Neuronal stem cell (in vitro differentiated cells): Measurements from ENCODE around the gene NUDT6.

Experiments
- DNase-seq: peaks from one replicate; pipeline ENCODE4 v3.0.0-alpha.2; 2013; ENCODE audit warnings: low spot score
- H2AFZ ChIP-seq: one replicate; pipeline ENCODE4 v1.6.1; 2013; ENCODE audit warnings: mild to moderate bottlenecking, low read length, inconsistent platforms
- H2AK5ac ChIP-seq: 2 replicates; pipeline ENCODE4 v1.6.1; 2013; ENCODE audit warnings: low read depth, mild to moderate bottlenecking, inconsistent platforms, low read length, moderate library complexity, mixed read lengths
- H2BK120ac ChIP-seq: 2 replicates; pipeline ENCODE4 v1.6.1; 2013; ENCODE audit warnings: low read depth, mild to moderate bottlenecking, inconsistent platforms, low read length, moderate library complexity, mixed read lengths
- H2BK12ac ChIP-seq: one replicate; pipeline ENCODE4 v1.6.1; 2013; ENCODE audit warnings: low read length, inconsistent platforms
- H2BK15ac ChIP-seq: 2 replicates; pipeline ENCODE4 v1.6.1; 2013; ENCODE audit warnings: mild to moderate bottlenecking, low read length, inconsistent platforms, mixed read lengths
- H2BK5ac ChIP-seq: one replicate; pipeline ENCODE4 v1.6.1; 2013; ENCODE audit warnings: inconsistent platforms, mild to moderate bottlenecking, low read length, moderate library complexity
- H3K14ac ChIP-seq: one replicate; pipeline ENCODE4 v1.6.1; 2013; ENCODE audit warnings: low read length, inconsistent platforms
- H3K18ac ChIP-seq: 2 replicates; pipeline ENCODE4 v1.6.1; 2013; ENCODE audit warnings: low read length, inconsistent platforms
- H3K23ac ChIP-seq: 2 replicates; pipeline ENCODE4 v1.6.1; 2013; ENCODE audit warnings: low read depth, mild to moderate bottlenecking, mixed read lengths, low read length, inconsistent platforms; ENCODE audit not compliant: poor library complexity
- H3K27ac ChIP-seq: replicated peaks from 3 replicates; pipeline ENCODE4 v1.5.1; 2013; ENCODE audit warnings: low read length, inconsistent platforms
- H3K27me3 ChIP-seq, 3 experiments: 2 replicates each; pipeline ENCODE4 v1.6.1; 2013; ENCODE audit warnings: low read length in 3 of 3, mild to moderate bottlenecking in 2 of 3, inconsistent platforms in 1 of 3, low read depth in 1 of 3, mixed read lengths in 1 of 3, moderate library complexity in 1 of 3; ENCODE audit not compliant: control insufficient read depth in 3 of 3, insufficient read depth in 3 of 3
- H3K36me3 ChIP-seq, 2 donors: replicated peaks in 1 of 2; 2 replicates each; pipeline ENCODE4 v1.6.1; 2013; ENCODE audit warnings: low read length in 2 of 2; ENCODE audit not compliant: control insufficient read depth in 2 of 2, insufficient read depth in 2 of 2
- H3K4ac ChIP-seq: 2 replicates; pipeline ENCODE4 v1.6.1; 2013; ENCODE audit warnings: inconsistent platforms, mild to moderate bottlenecking, low read length, moderate library complexity
- H3K4me1 ChIP-seq, 2 donors: 1 replicate in 1 of 2; 2 replicates in 1 of 2; pipeline ENCODE4 v1.6.1; 2013; ENCODE audit warnings: low read length in 2 of 2, low read depth in 1 of 2; ENCODE audit not compliant: control insufficient read depth in 2 of 2, insufficient read depth in 1 of 2
- H3K4me2 ChIP-seq: one replicate; pipeline ENCODE4 v1.6.1; 2013; ENCODE audit warnings: mild to moderate bottlenecking, low read length, inconsistent platforms; ENCODE audit not compliant: insufficient read depth, poor library complexity, severe bottlenecking
- H3K4me3 ChIP-seq, 2 donors: 2 replicates each; pipeline ENCODE4 v1.5.1; 2013; ENCODE audit warnings: low read length in 2 of 2, mild to moderate bottlenecking in 2 of 2, inconsistent platforms in 1 of 2, moderate library complexity in 1 of 2
- H3K79me1 ChIP-seq: one replicate; pipeline ENCODE4 v1.6.1; 2013; ENCODE audit warnings: low read depth, mild to moderate bottlenecking, inconsistent platforms, low read length, moderate library complexity
- H3K9ac ChIP-seq: one replicate; pipeline ENCODE4 v1.6.1; 2013; ENCODE audit warnings: mild to moderate bottlenecking, low read depth, low read length, inconsistent platforms; ENCODE audit not compliant: poor library complexity
- H3K9me3 ChIP-seq, 2 donors: replicated peaks in 1 of 2; 2 replicates each; pipeline versions ENCODE3 to v1.6.1; 2013; ENCODE audit warnings: low read length in 2 of 2, mild to moderate bottlenecking in 2 of 2, inconsistent platforms in 1 of 2, low read depth in 1 of 2, mixed read lengths in 1 of 2, moderate library complexity in 1 of 2; ENCODE audit not compliant: control insufficient read depth in 2 of 2, insufficient read depth in 1 of 2
- H4K8ac ChIP-seq: one replicate; pipeline ENCODE4 v1.6.1; 2013; ENCODE audit warnings: low read depth, mild to moderate bottlenecking, inconsistent platforms, low read length, moderate library complexity
- H4K91ac ChIP-seq: one replicate; pipeline ENCODE4 v1.6.1; 2013; ENCODE audit warnings: low read length, low read depth, mild to moderate bottlenecking, inconsistent platforms; ENCODE audit not compliant: poor library complexity
- WGBS, 2 donors: extraction: QIAGEN DNeasy Blood & Tissue Kit; methylation state at CpG; one replicate each; pipeline ENCODE4 v1.1.7; 2013; ENCODE audit warnings: missing lambda C conversion rate in 2 of 2, mixed read lengths in 1 of 2; ENCODE audit not compliant: insufficient read length in 2 of 2, insufficient replicate concordance in 1 of 2; ENCODE audit errors: extremely low coverage in 2 of 2; 5-methylcytosine and 5-hydroxymethylcytosine counted together

Gene NUDT6

DNA sequence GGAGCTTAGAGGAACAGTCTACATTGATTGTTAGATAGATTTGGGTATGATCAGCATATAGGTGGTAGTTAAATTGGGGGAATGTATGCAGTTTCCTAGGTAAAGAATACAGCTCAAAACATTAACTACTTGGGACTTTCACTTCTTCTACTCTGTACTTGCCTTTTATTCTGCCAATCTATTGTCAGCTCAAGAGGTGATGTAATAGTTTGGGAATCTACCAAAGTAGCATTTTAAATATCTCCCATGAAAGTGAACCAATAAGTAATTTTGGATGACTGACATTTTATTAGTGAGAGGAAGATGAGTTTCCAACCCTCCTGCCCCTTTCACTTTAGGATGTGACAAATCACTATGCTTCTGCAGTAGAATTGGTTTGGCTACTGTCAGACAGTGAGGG is 43.4 kb downstream of the NUDT6 start:
- H4K8ac ChIP-seq, result no peak overlapping the region
- peaks cover 3 to 27% of the 10 kb centered on the region in 2 donors for H3K9me3 ChIP-seq
- no peak for DNase-seq
- no peak overlapping the region for H2BK120ac ChIP-seq
- H2BK15ac ChIP-seq, result no peak overlapping the region
- H3K4me3 ChIP-seq, result no peak overlapping the region
- no peaks in the 10 kb centered on the region for H3K4me1 ChIP-seq
- H2AK5ac ChIP-seq, result no peak overlapping the region
- H3K4ac ChIP-seq, result no peak overlapping the region
- H3K4me2 ChIP-seq, result no peak overlapping the region
- no peak overlapping the region for H3K9ac ChIP-seq
- no peaks in the 10 kb centered on the region for H3K27me3 ChIP-seq
- H3K14ac ChIP-seq, result no peak overlapping the region
- H3K79me1 ChIP-seq, result no peaks in the 10 kb centered on the region
- H3K27ac ChIP-seq, result no peak overlapping the region
- peaks cover 21 to 57% of the 10 kb centered on the region in 2 donors for H3K36me3 ChIP-seq
- no peak overlapping the region for H2BK12ac ChIP-seq
- H2BK5ac ChIP-seq, result no peak overlapping the region
- H3K23ac ChIP-seq, result no peak overlapping the region
- H3K18ac ChIP-seq, result no peak overlapping the region
- H2AFZ ChIP-seq, result no peak overlapping the region
- no peak overlapping the region for H4K91ac ChIP-seq

DNA sequence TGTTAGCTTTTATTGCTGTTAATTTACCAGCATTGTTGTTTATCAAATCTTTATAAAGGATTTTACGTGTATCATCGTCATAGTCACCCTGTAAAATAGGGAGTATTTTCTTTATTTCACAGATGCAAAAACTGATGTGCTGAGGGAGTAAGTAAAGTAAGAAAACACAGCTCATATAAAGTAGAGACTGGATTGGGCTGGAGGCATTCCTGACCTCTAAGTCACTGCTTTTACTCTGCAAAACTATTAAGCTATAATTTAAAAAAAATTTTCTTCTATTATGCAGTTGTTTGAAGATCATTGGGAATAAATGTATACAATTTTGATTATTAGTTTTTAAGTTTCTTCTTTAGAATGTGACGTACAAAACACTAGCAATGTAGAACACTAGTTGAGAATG is 45.9 kb downstream of the NUDT6 start:
- H3K27me3 ChIP-seq, result no peaks in the 10 kb centered on the region
- H2AK5ac ChIP-seq, result no peak overlapping the region
- no peak overlapping the region for H3K4ac ChIP-seq
- H4K8ac ChIP-seq, result no peak overlapping the region
- H3K4me1 ChIP-seq, result no peaks in the 10 kb centered on the region
- H2BK15ac ChIP-seq, result no peak overlapping the region
- H3K79me1 ChIP-seq, result no peaks in the 10 kb centered on the region
- H3K27ac ChIP-seq, result no peak overlapping the region
- H3K18ac ChIP-seq, result no peak overlapping the region
- H3K36me3 ChIP-seq, result peaks cover 14 to 38% of the 10 kb centered on the region in 2 donors
- no peak overlapping the region for H4K91ac ChIP-seq
- H3K9me3 ChIP-seq, result peaks cover 3 to 26% of the 10 kb centered on the region in 2 donors
- no peak overlapping the region for H3K9ac ChIP-seq
- no peak overlapping the region for H2BK120ac ChIP-seq
- H2BK5ac ChIP-seq, result no peak overlapping the region
- no peak overlapping the region for H3K4me2 ChIP-seq
- no peak overlapping the region for H2AFZ ChIP-seq
- no peak overlapping the region for H3K23ac ChIP-seq
- no peak overlapping the region for H3K4me3 ChIP-seq
- H3K14ac ChIP-seq, result no peak overlapping the region
- no CpG with 5 or more reads among the region's 3 CpGs for WGBS, 2 donors
- no peak overlapping the region for H2BK12ac ChIP-seq
- no peak for DNase-seq

DNA sequence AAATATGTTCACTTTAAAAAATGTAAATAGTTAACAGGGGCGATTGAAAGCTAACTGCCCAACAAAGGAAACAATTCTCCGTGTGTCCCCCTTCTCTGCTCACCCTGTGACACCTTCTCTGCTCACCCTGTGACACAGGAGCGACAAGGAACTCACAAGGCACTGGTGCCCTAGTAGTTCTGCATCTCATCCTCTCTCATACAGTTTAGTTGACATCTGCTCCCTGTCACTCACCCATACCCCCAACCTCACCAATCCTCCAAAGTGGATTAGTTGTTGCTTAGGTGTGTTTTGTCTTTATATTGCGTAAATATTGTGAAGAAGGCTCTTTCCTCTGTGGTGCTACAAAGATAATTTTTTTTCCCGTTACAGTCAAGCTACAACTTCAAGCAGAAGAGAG is 46.4 kb downstream of the NUDT6 start:
- Histone ChIP-seq H2BK120ac (no peak overlapping the region), H3K4me2 (no peak overlapping the region), H3K36me3 (peaks cover 11 to 34% of the 10 kb centered on the region in 2 donors), H3K18ac (no peak overlapping the region), H2BK5ac (no peak overlapping the region), H3K14ac (no peak overlapping the region), H2AFZ (no peak overlapping the region), H3K27me3 (no peaks in the 10 kb centered on the region), H3K4me3 (no peak overlapping the region), H3K23ac (no peak overlapping the region), H3K9me3 (peaks cover 3 to 23% of the 10 kb centered on the region in 2 donors), H3K4ac (no peak overlapping the region), H3K4me1 (no peaks in the 10 kb centered on the region), H3K79me1 (no peaks in the 10 kb centered on the region), H2BK12ac (no peak overlapping the region), H3K9ac (no peak overlapping the region), H2BK15ac (no peak overlapping the region), H2AK5ac (no peak overlapping the region), H4K8ac (no peak overlapping the region), H3K27ac (no peak overlapping the region), H4K91ac (no peak overlapping the region)
- no CpG with 5 or more reads among the region's 5 CpGs for WGBS, 2 donors
- no peak for DNase-seq

DNA sequence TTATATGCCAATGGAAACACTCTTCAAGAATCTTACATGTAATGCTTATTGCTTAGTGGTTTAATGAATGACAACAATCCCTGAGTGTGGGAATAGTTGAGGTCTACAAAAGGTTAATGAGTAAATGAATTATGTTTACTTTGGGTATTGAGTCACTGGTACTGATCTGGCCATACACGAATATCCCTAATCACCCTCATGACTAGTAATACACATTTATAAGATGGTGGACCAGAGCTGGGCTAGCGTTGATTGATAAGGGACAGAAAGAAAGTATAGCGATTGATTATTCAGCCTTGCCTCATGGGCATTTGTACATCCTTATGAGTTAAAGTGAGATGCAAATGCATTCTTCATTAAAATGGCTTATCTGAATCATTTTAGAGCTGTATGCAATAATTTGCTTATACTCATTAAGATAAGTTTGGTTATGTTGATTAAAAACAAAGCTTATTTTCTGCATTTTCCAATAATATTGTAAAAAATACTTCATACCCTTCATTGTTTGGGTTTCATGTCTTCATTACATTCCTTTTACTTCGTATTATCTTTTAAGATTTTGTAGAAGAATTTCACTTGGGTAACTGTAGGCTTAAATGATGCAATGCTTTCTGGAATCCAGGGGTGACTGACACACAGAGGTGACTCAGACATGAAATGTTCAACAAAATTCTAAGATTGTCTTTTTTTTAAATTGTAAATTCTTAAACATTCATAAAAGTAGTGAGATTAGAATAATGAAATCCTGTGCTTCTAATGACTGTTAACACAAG is 48.4 kb downstream of the NUDT6 start:
- Histone ChIP-seq H3K4me1 (no peaks in the 10 kb centered on the region), H3K79me1 (no peaks in the 10 kb centered on the region), H2AFZ (no peak overlapping the region), H3K9ac (no peak overlapping the region), H3K9me3 (peaks cover 0 to 11% of the 10 kb centered on the region in 2 donors), H3K23ac (no peak overlapping the region), H3K14ac (no peak overlapping the region), H3K4me2 (no peak overlapping the region), H2BK5ac (no peak overlapping the region), H2AK5ac (no peak overlapping the region), H3K27me3 (no peaks in the 10 kb centered on the region), H3K18ac (no peak overlapping the region), H2BK120ac (no peak overlapping the region), H4K91ac (no peak overlapping the region), H4K8ac (no peak overlapping the region), H2BK12ac (no peak overlapping the region), H3K27ac (no peak overlapping the region), H2BK15ac (no peak overlapping the region), H3K4ac (no peak overlapping the region), H3K4me3 (no peak overlapping the region), H3K36me3 (peaks cover 2 to 24% of the 10 kb centered on the region in 2 donors)
- no peak for DNase-seq
- WGBS, 2 donors, result no CpG with 5 or more reads among the region's 4 CpGs
